Stimulated activated naive B cell treated with anti-CD40 and anti-IgM and Interleukin-4, amounts not matched to agents 10 μg/mL and 1 μg/mL and 100 μg/mL, for 72 hours (primary cell): ENCODE measurements around the gene SDC3.
"Not testable (repeated sequence)": the region's sequence is repeated elsewhere in the genome, so short reads cannot be mapped to it uniquely, and the experiment has no call there.

ENCODE experiments used
- ATAC-seq, 2 donors: fragments of 150-1000 bp; cut with Tn5 transposase; replicated peaks; 2 replicates each; pipeline ENCODE4 v1.10.0; 2021; ENCODE audit warnings: moderate library complexity in 1 of 2
- DNase-seq: peaks from one replicate; pipeline ENCODE4 v3.0.0; 2021
- H3K27ac Mint-ChIP-seq: one replicate; pipeline ENCODE4 v1.8.0; 2022; ENCODE audit warnings: mild to moderate bottlenecking, mixed read lengths
- H3K27me3 Mint-ChIP-seq, 2 donors: one replicate each; pipeline ENCODE4 v1.8.0; 2022; ENCODE audit warnings: mixed read lengths in 2 of 2
- H3K36me3 Mint-ChIP-seq, 2 donors: one replicate each; pipeline ENCODE4 v1.8.0; 2022; ENCODE audit warnings: mixed read lengths in 2 of 2, mild to moderate bottlenecking in 1 of 2
- H3K4me1 Mint-ChIP-seq, 2 donors: one replicate each; pipeline ENCODE4 v1.8.0; 2022; ENCODE audit warnings: mixed read lengths in 2 of 2, mild to moderate bottlenecking in 1 of 2
- H3K4me3 Mint-ChIP-seq, 2 donors: one replicate each; pipeline ENCODE4 v1.8.0; 2022; ENCODE audit warnings: mild to moderate bottlenecking in 2 of 2, mixed read lengths in 2 of 2, moderate library complexity in 1 of 2
- H3K9me3 Mint-ChIP-seq, 2 donors: one replicate each; pipeline ENCODE4 v1.8.0; 2022; ENCODE audit warnings: mixed read lengths in 2 of 2, mild to moderate bottlenecking in 1 of 2

SDC3 gene

DNA sequence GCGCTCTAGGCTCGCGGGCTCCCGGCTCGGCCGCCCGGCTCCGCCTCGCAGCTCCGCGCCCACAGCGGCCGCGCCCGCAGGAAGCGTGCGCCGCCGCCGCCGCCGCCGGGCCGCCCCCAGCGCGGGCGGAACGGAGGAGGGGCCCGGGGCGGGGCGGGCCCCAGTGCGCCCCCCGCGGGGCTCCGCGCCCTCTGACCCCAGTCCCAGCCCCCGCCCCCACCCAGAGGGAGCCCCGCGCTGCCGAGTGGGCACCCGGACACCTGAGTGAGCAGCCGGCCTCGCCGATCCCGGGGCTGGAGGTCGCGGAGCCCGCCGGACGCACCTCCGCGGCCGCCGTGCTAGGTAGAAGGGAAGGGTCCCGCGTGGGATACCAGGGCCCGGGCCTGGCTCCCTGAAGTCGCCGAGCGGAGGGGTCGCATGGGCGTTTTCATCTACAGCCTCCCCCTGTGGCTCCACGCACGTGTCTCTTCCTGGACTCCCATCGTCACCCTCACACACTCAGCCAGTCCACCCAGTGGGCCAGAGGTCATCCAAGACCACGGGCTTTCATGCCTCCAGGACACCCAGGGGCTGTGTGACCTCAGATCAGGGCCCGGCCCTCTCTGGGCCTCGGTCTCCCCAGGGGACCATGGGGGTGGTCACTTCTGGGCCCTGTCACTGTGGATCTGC is at the start of gene SDC3:
TSS of gene SDC3 (minus strand) at position 63 of the 669 bp plus-strand sequence. CDS start 172 bp downstream, outside the sequence.
- Mint-ChIP-seq H3K27ac (peak within 1 kb of the TSS; percentile 91), H3K4me1 (peaks cover 28 to 48% of the 10 kb centered on the region in 2 donors), H3K27me3 (peaks cover 56 to 82% of the 10 kb centered on the region in 2 donors), H3K9me3 (no peaks in the 10 kb centered on the region), H3K4me3 (peak within 1 kb of the TSS; percentile 79 to 87), H3K36me3 (no peaks in the 10 kb centered on the region)
- peak; percentile 33 to 39 for ATAC-seq
- DNase-seq = no peak

- Mint-ChIP-seq H3K4me1 (peaks cover 9 to 30% of the 10 kb centered on the region in 2 donors), H3K27me3 (no peaks in the 10 kb centered on the region), H3K27ac (peak overlapping the region; percentile 52), H3K9me3 (no peaks in the 10 kb centered on the region), H3K4me3 (peak overlapping the region; percentile 7 to 21), H3K36me3 (peaks cover 33 to 58% of the 10 kb centered on the region in 2 donors)
- peak; percentile 92 to 98 for ATAC-seq
- DNase-seq = no peak
Observed at GRCh38 chr1:30957560-30958222, 49.1 kb upstream of the SDC3 start.

GRCh38 chr1:30955448-30956015 is 47.0 kb upstream of the SDC3 start:
- Mint-ChIP-seq H3K27me3 (no peaks in the 10 kb centered on the region), H3K27ac (no peak overlapping the region), H3K4me1 (peaks cover 11 to 29% of the 10 kb centered on the region in 2 donors), H3K4me3 (no peak overlapping the region), H3K9me3 (no peaks in the 10 kb centered on the region), H3K36me3 (peaks cover 40 to 65% of the 10 kb centered on the region in 2 donors)
- DNase-seq = no peak
- ATAC-seq = no peak

DNA sequence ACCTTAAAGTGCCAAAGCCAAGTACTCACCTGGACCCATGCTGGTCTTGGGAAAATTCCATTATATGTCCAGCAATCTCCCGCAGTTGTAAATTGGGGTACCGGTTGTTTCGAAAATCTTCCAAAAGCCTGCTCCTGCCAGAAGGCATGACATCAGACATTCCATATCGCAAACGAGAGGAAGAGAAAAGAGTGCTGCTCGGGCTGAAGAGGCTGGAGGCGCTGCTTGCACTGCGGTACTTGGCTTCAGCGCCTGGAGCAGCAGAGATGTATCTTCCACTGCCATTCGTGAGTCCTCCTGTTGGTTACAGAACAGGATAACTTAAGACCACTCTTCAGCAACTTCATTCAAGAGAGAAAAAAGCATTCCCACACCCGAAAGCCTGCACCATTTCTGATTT is 45.1 kb upstream of the SDC3 start:
- no peaks in the 10 kb centered on the region for H3K27me3 Mint-ChIP-seq

DNA sequence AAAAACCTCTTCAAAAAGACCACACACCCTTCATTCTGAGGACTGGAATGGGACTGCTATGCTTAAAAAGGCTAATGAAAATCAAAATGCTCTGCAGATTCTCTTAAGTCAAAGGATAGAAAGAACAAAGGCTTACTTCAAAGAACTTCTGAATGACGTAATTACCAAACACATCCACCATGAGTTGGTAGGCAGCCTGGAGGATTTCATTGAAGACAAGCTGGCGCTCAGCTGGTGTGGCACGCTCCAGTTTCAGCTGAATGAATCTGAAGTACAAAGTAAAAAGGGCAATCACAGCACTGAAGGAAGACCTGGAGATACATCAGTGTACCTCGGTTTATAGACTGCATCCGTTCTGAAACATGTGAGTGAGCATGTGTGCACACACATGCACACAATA is 43.5 kb upstream of the SDC3 start:
- Mint-ChIP-seq H3K9me3 (no peaks in the 10 kb centered on the region), H3K4me3 (no peak overlapping the region), H3K4me1 (peaks cover 10 to 18% of the 10 kb centered on the region in 2 donors), H3K27ac (no peak overlapping the region), H3K27me3 (no peaks in the 10 kb centered on the region), H3K36me3 (peaks cover 48 to 66% of the 10 kb centered on the region in 2 donors)
- ATAC-seq (no peak), DNase-seq (no peak)

More for the DNA sequence above, 45.1 kb upstream of the SDC3 start:
- peaks cover 41 to 60% of the 10 kb centered on the region in 2 donors for H3K36me3 Mint-ChIP-seq
- DNase-seq = no peak
- no peak overlapping the region for H3K4me3 Mint-ChIP-seq
- no peaks in the 10 kb centered on the region for H3K9me3 Mint-ChIP-seq
- ATAC-seq = no peak
- H3K4me1 Mint-ChIP-seq = peaks cover 16 to 24% of the 10 kb centered on the region in 2 donors
- peak overlapping the region; percentile 31 for H3K27ac Mint-ChIP-seq

DNA sequence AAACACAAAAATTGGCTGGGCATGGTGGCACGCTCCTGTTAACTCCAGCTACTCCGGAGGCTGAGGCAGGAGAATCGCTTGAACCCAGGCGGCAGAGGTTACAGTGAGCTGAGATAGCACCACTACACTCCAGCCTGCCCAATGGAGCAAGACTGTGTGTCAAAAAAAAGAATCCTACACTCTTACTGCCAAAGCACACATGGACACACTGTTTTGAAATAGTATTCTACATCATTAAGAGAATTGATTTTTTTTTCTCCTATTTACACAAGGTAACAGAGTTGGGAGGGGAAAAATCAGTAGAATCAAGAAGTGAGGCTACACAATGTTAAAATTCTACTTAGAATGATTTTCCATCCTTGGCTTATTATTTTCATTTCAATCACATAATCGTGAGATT is 42.1 kb upstream of the SDC3 start:
- no peak for ATAC-seq
- no peak overlapping the region for H3K4me3 Mint-ChIP-seq
- H3K27me3 Mint-ChIP-seq = no peaks in the 10 kb centered on the region
- no peaks in the 10 kb centered on the region for H3K9me3 Mint-ChIP-seq
- DNase-seq = no peak
- H3K4me1 Mint-ChIP-seq = peaks cover 10 to 18% of the 10 kb centered on the region in 2 donors
- no peak overlapping the region for H3K27ac Mint-ChIP-seq
- H3K36me3 Mint-ChIP-seq = peaks cover 47 to 61% of the 10 kb centered on the region in 2 donors

GRCh38 chr1:30950053-30950452 is 41.5 kb upstream of the SDC3 start:
- Mint-ChIP-seq H3K9me3 (no peaks in the 10 kb centered on the region), H3K4me3 (no peak overlapping the region), H3K27ac (no peak overlapping the region), H3K27me3 (no peaks in the 10 kb centered on the region), H3K36me3 (peaks cover 47 to 64% of the 10 kb centered on the region in 2 donors), H3K4me1 (peaks cover 10 to 18% of the 10 kb centered on the region in 2 donors)
- DNase-seq (no peak), ATAC-seq (no peak)

- H3K27me3 Mint-ChIP-seq, DNase-seq, H3K4me3 Mint-ChIP-seq, H3K9me3 Mint-ChIP-seq: not testable (repeated sequence)
- Mint-ChIP-seq H3K36me3 (peaks cover 43 to 63% of the 10 kb centered on the region in 2 donors), H3K4me1 (peaks cover 10 to 18% of the 10 kb centered on the region in 2 donors), H3K27ac (peak overlapping the region; percentile 77)
- ATAC-seq = peak; percentile 54 to 67
Observed at GRCh38 chr1:30949487-30949838, 40.9 kb upstream of the SDC3 start.

- not testable (repeated sequence) for DNase-seq, H3K9me3 Mint-ChIP-seq, H3K27me3 Mint-ChIP-seq, H3K4me3 Mint-ChIP-seq
- H3K4me1 Mint-ChIP-seq = peaks cover 10 to 18% of the 10 kb centered on the region in 2 donors
- H3K36me3 Mint-ChIP-seq = peaks cover 47 to 63% of the 10 kb centered on the region in 2 donors
- H3K27ac Mint-ChIP-seq = peak overlapping the region; percentile 28
- peak; percentile 84 to 89 for ATAC-seq
Observed at GRCh38 chr1:30948813-30949486, 40.4 kb upstream of the SDC3 start.

GRCh38 chr1:30948278-30948677 is 39.7 kb upstream of the SDC3 start:
- Mint-ChIP-seq H3K36me3 (peaks cover 47 to 65% of the 10 kb centered on the region in 2 donors), H3K9me3 (no peaks in the 10 kb centered on the region)

DNA sequence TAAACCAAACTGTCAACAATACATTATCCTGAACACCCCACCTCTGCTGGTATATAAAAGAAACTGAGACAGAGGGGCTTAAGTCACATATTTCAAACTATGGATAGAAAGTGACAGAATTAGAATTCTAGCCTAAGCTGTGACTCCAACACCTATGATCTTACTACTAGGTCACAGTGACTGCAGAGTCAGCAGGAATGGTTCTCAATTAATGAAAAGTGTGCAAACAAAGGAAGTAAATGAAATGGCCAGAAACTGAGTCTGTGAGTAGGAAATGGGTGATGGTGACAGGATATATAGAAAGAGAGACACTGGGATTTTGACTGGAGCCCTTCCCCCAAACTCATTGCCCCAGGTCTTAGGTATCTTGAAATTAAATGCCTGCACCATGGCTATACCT is 38.7 kb upstream of the SDC3 start:
- Mint-ChIP-seq H3K4me3 (no peak overlapping the region), H3K36me3 (peaks cover 45 to 61% of the 10 kb centered on the region in 2 donors), H3K27me3 (no peaks in the 10 kb centered on the region), H3K27ac (no peak overlapping the region), H3K4me1 (peaks cover 10 to 18% of the 10 kb centered on the region in 2 donors), H3K9me3 (no peaks in the 10 kb centered on the region)
- DNase-seq (no peak), ATAC-seq (no peak)

More at GRCh38 chr1:30948278-30948677, 39.7 kb upstream of the SDC3 start:
- peak overlapping the region; percentile 28 for H3K27ac Mint-ChIP-seq
- H3K4me3 Mint-ChIP-seq = no peak overlapping the region
- H3K4me1 Mint-ChIP-seq = peaks cover 10 to 18% of the 10 kb centered on the region in 2 donors
- no peaks in the 10 kb centered on the region for H3K27me3 Mint-ChIP-seq
- no peak for ATAC-seq
- no peak for DNase-seq

GRCh38 chr1:30942326-30942963 is 33.9 kb upstream of the SDC3 start:
- H3K27ac Mint-ChIP-seq = no peak overlapping the region
- ATAC-seq (no peak), DNase-seq (no peak)
- H3K27me3 Mint-ChIP-seq = no peaks in the 10 kb centered on the region
- H3K36me3 Mint-ChIP-seq = peaks cover 36 to 45% of the 10 kb centered on the region in 2 donors
- no peaks in the 10 kb centered on the region for H3K9me3 Mint-ChIP-seq
- no peaks in the 10 kb centered on the region for H3K4me1 Mint-ChIP-seq
- no peak overlapping the region for H3K4me3 Mint-ChIP-seq

DNA sequence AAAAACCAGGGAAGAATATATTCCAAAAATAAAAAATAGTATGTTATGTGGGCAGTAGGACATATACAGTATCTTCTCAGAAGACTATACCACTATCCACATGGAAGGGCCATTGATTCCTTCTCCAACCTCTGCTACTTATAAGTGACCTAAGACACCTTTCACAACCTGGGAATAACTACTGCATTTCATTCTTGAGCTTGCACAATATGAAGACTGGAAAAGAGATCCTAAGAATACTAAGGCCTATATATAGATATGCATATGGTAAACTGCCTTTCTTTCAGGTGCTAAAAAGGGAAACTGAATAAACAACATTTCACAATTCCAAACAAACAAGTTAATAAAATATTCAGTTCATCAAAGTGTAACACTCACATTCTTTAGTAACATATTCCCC is 32.0 kb upstream of the SDC3 start:
- DNase-seq (no peak), ATAC-seq (no peak)
- H3K4me1 Mint-ChIP-seq = peaks cover 9 to 12% of the 10 kb centered on the region in 2 donors
- no peak overlapping the region for H3K27ac Mint-ChIP-seq
- no peak overlapping the region for H3K4me3 Mint-ChIP-seq
- no peaks in the 10 kb centered on the region for H3K9me3 Mint-ChIP-seq
- H3K27me3 Mint-ChIP-seq = no peaks in the 10 kb centered on the region
- peaks cover 40 to 52% of the 10 kb centered on the region in 2 donors for H3K36me3 Mint-ChIP-seq
